Bronchial epithelial cell (primary cell): ENCODE measurements around the gene SLCO4A1. TPM values are rescaled to one million over a fixed set of nuclear protein-coding genes. Genes with fewer than 3 reads are reported as not detected.

Experiments
- DNase-seq: peaks from one replicate; pipeline ENCODE4 v3.0.0-alpha.2; 2010; ENCODE audit warnings: low read depth
- FAIRE-seq: peaks from 2 replicates; lab custom pipeline; 2011; peaks lifted over from hg19 to GRCh38; lab: Jason Lieb, UNC
- H3K27me3 ChIP-seq: 2 replicates; pipeline ENCODE4 v1.5.1; 2011; ENCODE audit warnings: low read length; ENCODE audit not compliant: control insufficient read depth, insufficient read depth
- H3K36me3 ChIP-seq: 2 replicates; pipeline ENCODE4 v1.5.1; 2011; ENCODE audit warnings: low read length; ENCODE audit not compliant: control insufficient read depth, insufficient read depth
- H3K4me3 ChIP-seq: 2 replicates; pipeline ENCODE4 v1.5.1; 2011; ENCODE audit warnings: mild to moderate bottlenecking, low read depth, low read length, control low read depth
- CTCF ChIP-seq: IDR thresholded peaks from 2 replicates; pipeline ENCODE4 v1.5.1; 2011; ENCODE audit warnings: mild to moderate bottlenecking, moderate library complexity, low read length, control low read depth, inconsistent platforms; ENCODE audit not compliant: insufficient read depth, severe bottlenecking
- total RNA-seq: library from RNA; depleted of rRNA; stranded (reverse); fragments of >200 nt; gene quantifications from 2 replicates; pipeline ENCODE4 v1.2.1, GENCODE V29; 2014

Gene SLCO4A1
- total RNA-seq, 1 donor from 2014 or later, result 1.6 TPM

GRCh38 chr20:62660768-62661167 is 18.5 kb downstream of the SLCO4A1 start:
- no peak for FAIRE-seq
- no peaks in the 10 kb centered on the region for H3K36me3 ChIP-seq
- no peak for TF ChIP-seq CTCF

GRCh38 chr20:62661647-62662046 is 19.3 kb downstream of the SLCO4A1 start:
- H3K27me3 ChIP-seq, result peaks cover 5% of the 10 kb centered on the region
- H3K4me3 ChIP-seq, result no peak overlapping the region
- no peaks in the 10 kb centered on the region for H3K36me3 ChIP-seq
- FAIRE-seq (no peak), DNase-seq (no peak)
- TF ChIP-seq CTCF, result no peak

More at GRCh38 chr20:62660768-62661167, 18.5 kb downstream of the SLCO4A1 start:
- Histone ChIP-seq H3K27me3 (peaks cover 8% of the 10 kb centered on the region), H3K4me3 (no peak overlapping the region)
- no peak for DNase-seq

GRCh38 chr20:62662422-62662821 is 20.1 kb downstream of the SLCO4A1 start:
- TF ChIP-seq CTCF, result no peak
- no peak for FAIRE-seq

GRCh38 chr20:62663145-62664018 is 21.1 kb downstream of the SLCO4A1 start:
- no peak for FAIRE-seq
- TF ChIP-seq CTCF, result no peak
- DNase-seq, result no peak
- H3K27me3 ChIP-seq, result peaks cover 15% of the 10 kb centered on the region
- H3K4me3 ChIP-seq, result no peak overlapping the region
- no peaks in the 10 kb centered on the region for H3K36me3 ChIP-seq

More at GRCh38 chr20:62662422-62662821, 20.1 kb downstream of the SLCO4A1 start:
- Histone ChIP-seq H3K4me3 (no peak overlapping the region), H3K36me3 (no peaks in the 10 kb centered on the region), H3K27me3 (peaks cover 9% of the 10 kb centered on the region)
- peak; percentile 77 for DNase-seq

- FAIRE-seq, result no peak
Measured at GRCh38 chr20:62664019-62664971, 22.0 kb downstream of the SLCO4A1 start.

More at GRCh38 chr20:62664019-62664971, 22.0 kb downstream of the SLCO4A1 start:
- H3K4me3 ChIP-seq, result no peak overlapping the region
- no peak for TF ChIP-seq CTCF
- DNase-seq, result no peak
- no peaks in the 10 kb centered on the region for H3K36me3 ChIP-seq
- H3K27me3 ChIP-seq, result peaks cover 16% of the 10 kb centered on the region
